Left ventricle myocardium inferior (tissue), 1 donor: ENCODE data around the gene SPTLC2. TPM values are rescaled to one million over a fixed set of nuclear protein-coding genes. Genes with fewer than 3 reads are reported as not detected.
A peak's percentile ranks its signal among the peaks of the same experiment; 100 is the strongest.
"Not testable (repeated sequence)": the region's sequence is repeated elsewhere in the genome, so short reads cannot be mapped to it uniquely, and the experiment has no call there.

Experiments used
- DNase-seq: peaks from one replicate; pipeline ENCODE4 v3.0.0-alpha.2; 2020
- H3K27ac ChIP-seq: fragments of 200-600 bp; replicated peaks from 2 replicates; pipeline ENCODE4 v1.8.0; 2021
- H3K27me3 ChIP-seq: fragments of 200-600 bp; 2 replicates; pipeline ENCODE4 v1.8.0; 2021; ENCODE audit warnings: low read depth
- H3K36me3 ChIP-seq: fragments of 200-600 bp; 2 replicates; pipeline ENCODE4 v1.8.0; 2021
- H3K4me1 ChIP-seq: fragments of 200-600 bp; 2 replicates; pipeline ENCODE4 v1.8.0; 2021
- H3K4me3 ChIP-seq: fragments of 200-600 bp; 2 replicates; pipeline ENCODE4 v1.8.0; 2021; ENCODE audit warnings: mild to moderate bottlenecking, moderate library complexity
- H3K9me3 ChIP-seq: fragments of 200-600 bp; replicated peaks from 2 replicates; pipeline ENCODE4 v1.8.0; 2021
- CTCF ChIP-seq: fragments of 200-600 bp; IDR thresholded peaks from 2 replicates; pipeline ENCODE4 v1.8.0; 2021; ENCODE audit warnings: antibody characterized with exemption, mild to moderate bottlenecking, borderline replicate concordance
- intact Hi-C: fragments of 100-400 bp; cut with micrococcal nuclease; formaldehyde crosslinking; loops from one replicate; pipeline ENCODE4 v1.11.0; 2022
- total RNA-seq: library from RNA; stranded (reverse); fragmentation: NEBNext Ultra II Directional; extraction: Animal tissue kit (Norgen Biotek cat#: 25700); gene quantifications from one replicate; pipeline ENCODE4 v1.2.1, GENCODE V29; 2021
- donor health status: DM: no; HTN: yes; CAD: no; lungs with severe emphysema.

SPTLC2 gene
- total RNA-seq, 1 donor from 2014 or later: 11.5 TPM

- Histone ChIP-seq H3K27me3 (no peaks in the 10 kb centered on the region), H3K4me1 (peaks cover 4% of the 10 kb centered on the region), H3K9me3 (no peaks in the 10 kb centered on the region), H3K36me3 (peaks cover 51% of the 10 kb centered on the region), H3K4me3 (no peak overlapping the region), H3K27ac (no peak overlapping the region)
- TF ChIP-seq CTCF: no peak
- no peak for DNase-seq
- intact Hi-C loops: no loop called here
Observed at GRCh38 chr14:77549451-77549850, 67.0 kb downstream of the SPTLC2 start.

- no peaks in the 10 kb centered on the region for H3K27me3 ChIP-seq
- DNase-seq: no peak
- H3K9me3 ChIP-seq: no peaks in the 10 kb centered on the region
- H3K36me3 ChIP-seq: peaks cover 51% of the 10 kb centered on the region
- intact Hi-C loops: no loop called here
- peaks cover 11% of the 10 kb centered on the region for H3K4me1 ChIP-seq
- no peak overlapping the region for H3K27ac ChIP-seq
- H3K4me3 ChIP-seq: no peak overlapping the region
- TF ChIP-seq CTCF: no peak
Observed at GRCh38 chr14:77547512-77548180, 68.8 kb downstream of the SPTLC2 start.

GRCh38 chr14:77545171-77545570 is 71.3 kb downstream of the SPTLC2 start:
- H3K4me3 ChIP-seq, DNase-seq, H3K27me3 ChIP-seq, intact Hi-C loops, H3K27ac ChIP-seq, H3K9me3 ChIP-seq: not testable (repeated sequence)
- Histone ChIP-seq H3K36me3 (peaks cover 43% of the 10 kb centered on the region), H3K4me1 (peaks cover 16% of the 10 kb centered on the region)

- Histone ChIP-seq H3K27ac (no peak overlapping the region), H3K27me3 (no peaks in the 10 kb centered on the region), H3K4me1 (peaks cover 16% of the 10 kb centered on the region), H3K9me3 (no peaks in the 10 kb centered on the region), H3K4me3 (no peak overlapping the region), H3K36me3 (peaks cover 37% of the 10 kb centered on the region)
- intact Hi-C loops: no loop called here
- TF ChIP-seq CTCF: no peak
- DNase-seq: no peak
Observed at GRCh38 chr14:77544571-77544970, 71.9 kb downstream of the SPTLC2 start.

GRCh38 chr14:77543637-77544334 is 72.7 kb downstream of the SPTLC2 start:
- Histone ChIP-seq H3K9me3 (no peaks in the 10 kb centered on the region), H3K36me3 (peaks cover 30% of the 10 kb centered on the region), H3K27ac (no peak overlapping the region), H3K27me3 (no peaks in the 10 kb centered on the region), H3K4me1 (peaks cover 16% of the 10 kb centered on the region), H3K4me3 (no peak overlapping the region)
- DNase-seq: no peak
- intact Hi-C loops: no loop called here
- TF ChIP-seq CTCF: no peak

GRCh38 chr14:77543240-77543551 is 73.2 kb downstream of the SPTLC2 start:
- H3K27me3 ChIP-seq: no peaks in the 10 kb centered on the region
- H3K4me1 ChIP-seq: peaks cover 16% of the 10 kb centered on the region
- no peak overlapping the region for H3K4me3 ChIP-seq
- no peaks in the 10 kb centered on the region for H3K9me3 ChIP-seq
- TF ChIP-seq CTCF: no peak
- H3K27ac ChIP-seq: peak overlapping the region; percentile 62
- intact Hi-C loops: no loop called here
- peaks cover 24% of the 10 kb centered on the region for H3K36me3 ChIP-seq
- no peak for DNase-seq
